ENCODE data around the gene OGFR. TPM values are rescaled to one million over a fixed set of nuclear protein-coding genes. Genes with fewer than 3 reads are reported as not detected.

The OGFR gene
- polyA plus RNA-seq, 1 donor (not counting 4 experiments of a cell fraction or from before 2014, with no cell fraction given) = 39.8 TPM

DNA sequence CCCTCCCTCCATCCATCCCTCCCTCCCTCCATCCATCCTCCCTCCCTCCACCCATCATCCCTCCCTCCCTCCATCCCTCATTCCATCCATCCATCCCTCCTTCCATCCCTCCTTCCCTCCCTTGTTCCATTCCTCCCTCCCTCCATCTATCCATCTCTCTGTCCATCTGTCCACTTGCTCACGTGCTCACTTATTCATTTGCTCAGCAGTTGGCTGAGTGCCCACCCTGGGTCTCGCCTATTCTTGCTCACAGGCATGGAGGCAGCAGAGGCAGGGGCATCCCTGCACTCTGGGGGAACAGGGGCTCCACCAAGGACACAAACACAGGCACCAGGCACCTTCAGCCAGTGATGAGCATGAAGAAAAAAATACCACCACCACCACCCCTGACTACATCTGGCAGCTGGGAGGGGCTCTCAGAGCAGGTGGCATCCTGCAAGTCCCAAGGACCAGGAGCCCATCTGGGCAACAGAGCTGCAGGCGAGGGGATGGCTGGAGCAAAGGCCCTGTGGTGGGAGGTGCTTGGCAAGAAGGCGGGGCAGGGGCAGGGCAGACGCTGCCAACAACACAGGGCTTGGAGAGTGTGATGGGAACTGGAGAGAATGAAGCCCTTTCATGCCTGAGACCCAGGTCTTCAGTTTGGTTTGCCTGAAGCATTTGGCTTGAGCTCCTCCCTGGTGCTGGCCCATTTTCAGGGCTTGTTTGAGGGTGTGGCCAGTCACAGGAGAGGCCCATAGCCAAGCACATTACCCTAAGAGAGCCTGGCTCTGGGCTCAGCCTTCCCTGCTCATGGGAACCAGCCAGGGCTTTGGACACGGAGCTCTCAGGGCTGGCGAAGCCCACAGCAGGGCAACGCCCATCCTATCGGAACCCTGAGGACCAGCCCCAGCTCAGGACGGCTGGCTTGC, 48.6 kb upstream of the OGFR start:
- Histone ChIP-seq H2AFZ (ENCODE audit: control insufficient read depth, low read length) (no peak overlapping the region), H3K4me1 (ENCODE audit: control insufficient read depth, extremely low read depth, insufficient read depth, low read length) (peaks cover 12% of the 10 kb centered on the region), H3K9me1 (ENCODE audit: control insufficient read depth, extremely low read depth, insufficient read depth, low read length) (peaks cover 2% of the 10 kb centered on the region), H3K9me3 (ENCODE audit: control insufficient read depth, low read depth, low read length) (no peaks in the 10 kb centered on the region), H3K36me3 (ENCODE audit: control insufficient read depth in 2 of 2, extremely low read depth in 1 of 2, insufficient read depth in 2 of 2, low read length in 2 of 2) (no peaks in the 10 kb centered on the region), H3K9ac (ENCODE audit: control insufficient read depth, extremely low read depth, insufficient read depth, low read length) (no peak overlapping the region), H3K27me3 (ENCODE audit: control insufficient read depth, extremely low read depth, insufficient read depth, low read length) (peaks cover 21% of the 10 kb centered on the region), H4K20me1 (ENCODE audit: control insufficient read depth, extremely low read depth, insufficient read depth, low read length) (no peaks in the 10 kb centered on the region), H3K79me2 (ENCODE audit: control insufficient read depth, insufficient read depth, low read length) (no peaks in the 10 kb centered on the region), H3K4me2 (ENCODE audit: control insufficient read depth, extremely low read depth, insufficient read depth, low read depth, low read length) (peak overlapping the region; percentile 14), H3K4me3 (ENCODE audit: control insufficient read depth in 2 of 3, extremely low read depth in 1 of 3, insufficient read depth in 2 of 3, low read depth in 1 of 3, low read length in 3 of 3) (no peak overlapping the region), H3K27ac (ENCODE audit: control insufficient read depth, insufficient read depth, low read length) (no peak overlapping the region)
- no peak for FAIRE-seq
- DNase-seq (ENCODE audit: low read depth, low spot score) = no peak
- dilution Hi-C loops (cut with MboI; ENCODE audit: extremely low pct_ligation_motif_present, low sequenced_read_pairs) = no loop called here
- TF ChIP-seq, protein P1, sequence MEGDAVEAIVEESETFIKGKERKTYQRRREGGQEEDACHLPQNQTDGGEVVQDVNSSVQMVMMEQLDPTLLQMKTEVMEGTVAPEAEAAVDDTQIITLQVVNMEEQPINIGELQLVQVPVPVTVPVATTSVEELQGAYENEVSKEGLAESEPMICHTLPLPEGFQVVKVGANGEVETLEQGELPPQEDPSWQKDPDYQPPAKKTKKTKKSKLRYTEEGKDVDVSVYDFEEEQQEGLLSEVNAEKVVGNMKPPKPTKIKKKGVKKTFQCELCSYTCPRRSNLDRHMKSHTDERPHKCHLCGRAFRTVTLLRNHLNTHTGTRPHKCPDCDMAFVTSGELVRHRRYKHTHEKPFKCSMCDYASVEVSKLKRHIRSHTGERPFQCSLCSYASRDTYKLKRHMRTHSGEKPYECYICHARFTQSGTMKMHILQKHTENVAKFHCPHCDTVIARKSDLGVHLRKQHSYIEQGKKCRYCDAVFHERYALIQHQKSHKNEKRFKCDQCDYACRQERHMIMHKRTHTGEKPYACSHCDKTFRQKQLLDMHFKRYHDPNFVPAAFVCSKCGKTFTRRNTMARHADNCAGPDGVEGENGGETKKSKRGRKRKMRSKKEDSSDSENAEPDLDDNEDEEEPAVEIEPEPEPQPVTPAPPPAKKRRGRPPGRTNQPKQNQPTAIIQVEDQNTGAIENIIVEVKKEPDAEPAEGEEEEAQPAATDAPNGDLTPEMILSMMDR (optimal IDR thresholded peaks at IDR 0.05 in 1 of 3, IDR thresholded peaks at IDR 0.05 in 1 of 3, conservative IDR thresholded peaks at IDR 0.05 in 1 of 3; ENCODE audit: extremely low read depth in 1 of 3, insufficient read depth in 2 of 3, low read length in 3 of 3) = no peak
- no peak for TF ChIP-seq EZH2 (IDR thresholded peaks at IDR 0.05; ENCODE audit: low read length)

DNA sequence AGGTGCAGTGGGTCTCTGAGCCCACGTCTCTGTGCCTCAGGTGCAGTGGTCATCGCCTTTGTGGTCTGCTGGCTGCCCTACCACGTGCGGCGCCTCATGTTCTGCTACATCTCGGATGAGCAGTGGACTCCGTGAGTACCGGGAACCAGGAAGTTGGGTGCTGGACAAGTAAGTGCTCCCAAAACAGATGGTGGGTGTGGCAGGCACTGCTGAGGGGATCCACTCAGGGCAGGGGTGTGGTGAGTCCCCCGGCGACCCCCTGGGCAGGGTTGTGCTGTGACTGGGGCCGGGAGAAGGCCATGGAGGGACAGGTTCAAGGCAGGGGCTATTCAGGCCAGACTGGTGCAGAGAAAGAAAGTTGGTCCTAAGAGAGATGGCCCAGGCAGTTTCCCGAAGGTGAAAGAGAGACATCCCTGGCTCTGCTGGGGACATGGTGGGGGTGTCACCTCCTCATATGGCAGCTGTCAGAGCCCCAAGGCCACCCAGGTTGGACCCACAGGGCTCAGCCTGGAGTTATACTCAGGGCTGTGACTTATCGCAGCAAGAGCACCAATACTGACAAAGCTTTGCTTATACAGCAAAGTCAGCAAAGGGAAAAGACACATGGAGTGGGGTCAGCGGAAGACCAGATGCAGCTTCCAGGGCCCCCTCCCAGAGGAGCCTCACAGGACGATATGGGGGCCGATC, 46.3 kb upstream of the OGFR start:
- DNase-seq (ENCODE audit: low read depth, low spot score) = no peak
- Histone ChIP-seq H3K4me1 (ENCODE audit: control insufficient read depth, extremely low read depth, insufficient read depth, low read length) (peaks cover 12% of the 10 kb centered on the region), H3K9ac (ENCODE audit: control insufficient read depth, extremely low read depth, insufficient read depth, low read length) (no peak overlapping the region), H3K9me3 (ENCODE audit: control insufficient read depth, low read depth, low read length) (no peaks in the 10 kb centered on the region), H3K79me2 (ENCODE audit: control insufficient read depth, insufficient read depth, low read length) (no peaks in the 10 kb centered on the region), H4K20me1 (ENCODE audit: control insufficient read depth, extremely low read depth, insufficient read depth, low read length) (peaks cover under 1% of the 10 kb centered on the region), H2AFZ (ENCODE audit: control insufficient read depth, low read length) (no peak overlapping the region), H3K9me1 (ENCODE audit: control insufficient read depth, extremely low read depth, insufficient read depth, low read length) (peaks cover 2% of the 10 kb centered on the region), H3K4me2 (ENCODE audit: control insufficient read depth, extremely low read depth, insufficient read depth, low read depth, low read length) (no peak overlapping the region), H3K36me3 (ENCODE audit: control insufficient read depth in 2 of 2, extremely low read depth in 1 of 2, insufficient read depth in 2 of 2, low read length in 2 of 2) (no peaks in the 10 kb centered on the region), H3K27ac (ENCODE audit: control insufficient read depth, insufficient read depth, low read length) (no peak overlapping the region), H3K27me3 (ENCODE audit: control insufficient read depth, extremely low read depth, insufficient read depth, low read length) (peaks cover 21% of the 10 kb centered on the region), H3K4me3 (ENCODE audit: control insufficient read depth in 2 of 3, extremely low read depth in 1 of 3, insufficient read depth in 2 of 3, low read depth in 1 of 3, low read length in 3 of 3) (no peak overlapping the region)
- dilution Hi-C loops (cut with MboI; ENCODE audit: extremely low pct_ligation_motif_present, low sequenced_read_pairs) = no loop called here
- TF ChIP-seq, protein P1 (optimal IDR thresholded peaks at IDR 0.05 in 1 of 3, IDR thresholded peaks at IDR 0.05 in 1 of 3, conservative IDR thresholded peaks at IDR 0.05 in 1 of 3; ENCODE audit: extremely low read depth in 1 of 3, insufficient read depth in 2 of 3, low read length in 3 of 3) = no peak
- no peak for TF ChIP-seq EZH2 (IDR thresholded peaks at IDR 0.05; ENCODE audit: low read length)
- no peak for FAIRE-seq

Data from keratinocyte (primary cell).